Suprapubic skin (tissue), 4 donors: ENCODE results near the gene PTPRN2. TPM values are rescaled to one million over a fixed set of nuclear protein-coding genes. Genes with fewer than 3 reads are reported as not detected.

Experiments used
- DNase-seq, 2 donors: peaks; one replicate each; pipeline ENCODE4 v3.0.0-alpha.2; 2019; ENCODE audit warnings: low spot score in 2 of 2
- H3K27ac ChIP-seq: fragments of 200-600 bp; sonication (generic); one replicate; pipeline ENCODE4 v1.5.1; 2019
- H3K27me3 ChIP-seq: fragments of 200-600 bp; sonication (generic); one replicate; pipeline ENCODE4 v1.5.1; 2019
- H3K36me3 ChIP-seq: fragments of 200-600 bp; sonication (generic); one replicate; pipeline ENCODE4 v1.5.1; 2019
- H3K4me1 ChIP-seq: fragments of 200-600 bp; sonication (generic); one replicate; pipeline ENCODE4 v1.5.1; 2019
- H3K4me3 ChIP-seq: fragments of 200-600 bp; sonication (generic); one replicate; pipeline ENCODE4 v1.5.1; 2019; ENCODE audit warnings: mild to moderate bottlenecking
- H3K9me3 ChIP-seq: fragments of 200-600 bp; sonication (generic); one replicate; pipeline ENCODE4 v1.5.1; 2019
- CTCF ChIP-seq, 2 donors: fragments of 200-600 bp in 1 of 2; fragments of 450-650 bp in 1 of 2; sonication (generic) in 1 of 2; IDR thresholded peaks; one replicate each; pipeline ENCODE4 v1.5.1; 2016 to 2019; ENCODE audit warnings: antibody characterized with exemption in 2 of 2, mild to moderate bottlenecking in 1 of 2, moderate library complexity in 1 of 2
- EP300 ChIP-seq: sonication (generic); formaldehyde crosslinking; IDR thresholded peaks from one replicate; pipeline ENCODE4 v1.6.1; 2017; ENCODE audit warnings: antibody characterized with exemption
- POLR2A ChIP-seq, 2 donors: fragments of 450-650 bp; IDR thresholded peaks; one replicate each; pipeline ENCODE4 v1.6.1; 2017; ENCODE audit warnings: antibody characterized with exemption in 2 of 2, mild to moderate bottlenecking in 2 of 2, moderate library complexity in 2 of 2
- POLR2AphosphoS5 ChIP-seq, 3 donors: sonication (generic); formaldehyde crosslinking; IDR thresholded peaks; one replicate each; pipeline ENCODE4 v1.6.1; 2017; ENCODE audit warnings: antibody characterized with exemption in 3 of 3
- WGBS: methylation state at CpG from one replicate; pipeline ENCODE4 v1.1.5; 2018; 5-methylcytosine and 5-hydroxymethylcytosine counted together
- total RNA-seq, 4 donors: library from RNA; depleted of rRNA; stranded (reverse); fragments of >200 nt; gene quantifications; one replicate each; pipeline ENCODE4 v1.1.0, GENCODE V29; 2016

The PTPRN2 gene
- total RNA-seq, 4 donors from 2014 or later, result 0.23 to 1.8 (median 1.3) TPM

- peak in 1 of 2 donors; percentile 45 for DNase-seq
- WGBS, result 92% methylated on average over 8 of the region's 10 CpGs
- no peaks in the 10 kb centered on the region for H3K36me3 ChIP-seq
- H3K27ac ChIP-seq, result no peak overlapping the region
- no peaks in the 10 kb centered on the region for H3K4me1 ChIP-seq
- H3K9me3 ChIP-seq, result no peaks in the 10 kb centered on the region
- TF ChIP-seq POLR2A (IDR thresholded peaks at IDR 0.05) (no peak), CTCF (IDR thresholded peaks at IDR 0.05) (no peak), EP300 (no peak), POLR2AphosphoS5 (IDR thresholded peaks at IDR 0.05) (no peak)
- H3K27me3 ChIP-seq, result no peaks in the 10 kb centered on the region
- H3K4me3 ChIP-seq, result no peak overlapping the region
These were observed 1031.5 kb downstream of the PTPRN2 start for GRCh38 chr7:157555944-157556641.

GRCh38 chr7:157555313-157555712 lies 1032.3 kb downstream of the PTPRN2 start:
- no peak overlapping the region for H3K4me3 ChIP-seq
- TF ChIP-seq EP300 (no peak), POLR2A (IDR thresholded peaks at IDR 0.05) (no peak), POLR2AphosphoS5 (IDR thresholded peaks at IDR 0.05) (no peak), CTCF (IDR thresholded peaks at IDR 0.05) (no peak)
- H3K36me3 ChIP-seq, result no peaks in the 10 kb centered on the region
- peak in 1 of 2 donors; percentile 3 for DNase-seq
- H3K4me1 ChIP-seq, result no peaks in the 10 kb centered on the region
- 88% methylated on average over 12 of the region's 12 CpGs for WGBS
- no peaks in the 10 kb centered on the region for H3K27me3 ChIP-seq
- no peaks in the 10 kb centered on the region for H3K9me3 ChIP-seq
- H3K27ac ChIP-seq, result no peak overlapping the region

- Histone ChIP-seq H3K27ac (no peak overlapping the region), H3K4me1 (no peaks in the 10 kb centered on the region), H3K27me3 (no peaks in the 10 kb centered on the region), H3K9me3 (no peaks in the 10 kb centered on the region), H3K36me3 (no peaks in the 10 kb centered on the region), H3K4me3 (no peak overlapping the region)
- TF ChIP-seq EP300 (no peak), POLR2A (IDR thresholded peaks at IDR 0.05) (no peak), POLR2AphosphoS5 (IDR thresholded peaks at IDR 0.05) (no peak), CTCF (IDR thresholded peaks at IDR 0.05) (no peak)
- DNase-seq, result peak; percentile 24 to 57
- 88% methylated on average over 28 of the region's 28 CpGs for WGBS
These were observed 1033.0 kb downstream of the PTPRN2 start for GRCh38 chr7:157554393-157555238.

GRCh38 chr7:157553256-157553655 lies 1034.4 kb downstream of the PTPRN2 start:
- H3K9me3 ChIP-seq, result no peaks in the 10 kb centered on the region
- no peaks in the 10 kb centered on the region for H3K36me3 ChIP-seq
- peak; percentile 41 to 74 for DNase-seq
- H3K27ac ChIP-seq, result no peak overlapping the region
- WGBS, result 84% methylated on average over 18 of the region's 18 CpGs
- H3K27me3 ChIP-seq, result no peaks in the 10 kb centered on the region
- TF ChIP-seq POLR2A (IDR thresholded peaks at IDR 0.05) (no peak), EP300 (no peak), CTCF (IDR thresholded peaks at IDR 0.05) (no peak), POLR2AphosphoS5 (IDR thresholded peaks at IDR 0.05) (no peak)
- H3K4me1 ChIP-seq, result no peaks in the 10 kb centered on the region
- H3K4me3 ChIP-seq, result no peak overlapping the region
